Right cardiac atrium (tissue), 5 donors: ENCODE measurements around the gene TEX30. TPM values are rescaled to one million over a fixed set of nuclear protein-coding genes. Genes with fewer than 3 reads are reported as not detected.

Experiments
- polyA plus RNA-seq: library from polyadenylated mRNA; stranded (reverse); fragments of 200-250 nt; gene quantifications from one replicate; pipeline ENCODE4 v1.2.3, GENCODE V29; 2013
- total RNA-seq, 4 donors: library from RNA; stranded (reverse); fragmentation: NEBNext Ultra II Directional; extraction: Animal tissue kit (Norgen Biotek cat#: 25700); gene quantifications; one replicate each; pipeline ENCODE4 v1.2.1, GENCODE V29; 2021
- donor health status: healthy with polysubstance abuse.
- donor health status: DM: no; HTN: yes; CAD: no.
- donor health status: DM: no; HTN: no; CAD: no.
- donor health status: DM: no; HTN: yes; CAD: no; lungs with severe emphysema.
- donor health status: DM: yes; HTN: yes; CAD: no.

Gene TEX30
- total and polyA plus RNA-seq, 5 donors: 7.4 to 13.7 (median 9.6) TPM

Other genes with a start within 250 kb of the TEX30 start
- 10 to 100 TPM; 29.2 to 35.1 (median 32.7) TPM for gene TPP2, start 176.8 kb downstream of the TEX30 start, total RNA-seq
- gene TPP2, start 176.8 kb downstream of the TEX30 start, polyA plus RNA-seq: 22.4 TPM
- not detected for gene METTL21C, start 78.7 kb downstream of the TEX30 start, total RNA-seq
- not detected for gene METTL21C, start 78.7 kb downstream of the TEX30 start, polyA plus RNA-seq
- gene POGLUT2, start 25.2 kb upstream of the TEX30 start, total RNA-seq: 1 to 10 TPM; 2.7 to 5.5 (median 4.8) TPM
- 3.6 TPM for gene POGLUT2, start 25.2 kb upstream of the TEX30 start, polyA plus RNA-seq
- gene BIVM, start 25.3 kb upstream of the TEX30 start, total RNA-seq: 10 to 100 TPM; 25.5 to 43.2 (median 40.2) TPM
- gene BIVM, start 25.3 kb upstream of the TEX30 start, polyA plus RNA-seq: 22.7 TPM
- gene ERCC5, start 72.2 kb upstream of the TEX30 start, total RNA-seq: 10 to 100 TPM; 28.6 to 34.4 (median 30.6) TPM
- gene ERCC5, start 72.2 kb upstream of the TEX30 start, polyA plus RNA-seq: 28.4 TPM